SHP77 (cell line): ENCODE results near the gene EOGT.

ENCODE experiments used
- DNase-seq, 2 experiments: peaks; one replicate each; lab custom pipeline; 2025; lab: John Stamatoyannopoulos, UW

The EOGT gene

GRCh38 chr3:68963376-68963775 is 50.1 kb downstream of the EOGT start:
- no peak for DNase-seq

- no peak for DNase-seq
Observed at GRCh38 chr3:68958932-68959331, 54.6 kb downstream of the EOGT start.

GRCh38 chr3:68957895-68958294 is 55.6 kb downstream of the EOGT start:
- no peak for DNase-seq

GRCh38 chr3:68953816-68954444 is 59.6 kb downstream of the EOGT start:
- no peak for DNase-seq

- no peak for DNase-seq
Observed at GRCh38 chr3:68945225-68945624, 68.3 kb downstream of the EOGT start.

- DNase-seq, result no peak
Observed at GRCh38 chr3:68943753-68944500, 69.6 kb downstream of the EOGT start.

GRCh38 chr3:68941055-68941454 is 72.4 kb downstream of the EOGT start:
- no peak for DNase-seq

GRCh38 chr3:68936856-68937255 is 76.6 kb downstream of the EOGT start:
- no peak for DNase-seq

GRCh38 chr3:68935778-68936177 is 77.7 kb downstream of the EOGT start:
- no peak for DNase-seq

GRCh38 chr3:68931406-68932149 is 81.9 kb downstream of the EOGT start:
- DNase-seq, result no peak
